ENCODE results near the gene KCNK18.
"Not testable (repeated sequence)": the region's sequence is repeated elsewhere in the genome, so short reads cannot be mapped to it uniquely, and the experiment has no call there.

Gene KCNK18

DNA sequence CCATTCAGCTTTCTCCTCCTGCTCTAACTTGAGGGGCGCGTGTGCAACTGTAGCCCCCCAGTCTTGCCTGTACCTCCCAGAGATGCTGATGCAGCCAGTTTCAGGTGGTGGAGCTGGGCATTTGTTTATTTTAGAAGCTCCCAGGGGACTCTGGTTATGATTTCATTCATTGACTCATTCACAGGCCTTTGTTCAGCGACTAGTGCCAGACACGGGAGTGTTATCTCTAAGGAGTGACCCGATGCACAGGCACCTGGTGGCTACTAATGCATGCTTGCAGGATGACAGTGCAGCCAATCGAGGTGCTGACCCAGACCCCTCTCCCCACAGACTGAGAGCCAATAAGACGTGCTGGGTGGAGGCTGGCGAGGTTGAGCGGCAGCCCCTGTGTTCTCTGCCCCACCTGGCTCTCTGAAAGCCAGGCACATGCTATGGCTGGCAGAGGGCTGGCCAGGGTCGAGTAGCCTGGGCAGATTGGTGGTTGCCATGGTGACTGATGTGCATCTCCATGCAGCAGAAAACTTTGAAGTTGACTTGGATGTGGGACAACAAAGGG, 23.9 kb downstream of the KCNK18 start:
- DNase-seq (ENCODE audit: low read depth in 2 of 2) = no peak

DNA sequence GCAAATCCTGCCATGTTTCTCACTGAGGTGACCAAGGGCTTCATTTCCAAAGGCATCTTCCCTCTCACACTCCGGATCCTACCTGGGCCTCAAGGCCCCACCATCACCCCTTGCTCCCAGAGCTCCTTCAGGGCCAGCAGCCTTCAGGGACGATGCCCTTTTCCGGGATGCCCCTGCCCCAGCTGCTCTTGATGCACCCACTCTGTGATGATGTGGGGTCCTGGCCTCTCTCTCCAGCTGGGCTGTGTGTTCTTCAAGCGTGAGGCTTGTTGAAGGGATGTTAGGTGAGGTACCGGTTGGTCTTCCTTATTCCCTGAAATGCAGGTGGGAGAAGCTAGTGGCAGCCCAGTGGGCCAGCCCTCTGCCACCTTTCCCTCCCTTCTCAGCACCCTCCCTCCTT, 25.3 kb downstream of the KCNK18 start:
- DNase-seq (ENCODE audit: low read depth in 2 of 2) = no peak

DNA sequence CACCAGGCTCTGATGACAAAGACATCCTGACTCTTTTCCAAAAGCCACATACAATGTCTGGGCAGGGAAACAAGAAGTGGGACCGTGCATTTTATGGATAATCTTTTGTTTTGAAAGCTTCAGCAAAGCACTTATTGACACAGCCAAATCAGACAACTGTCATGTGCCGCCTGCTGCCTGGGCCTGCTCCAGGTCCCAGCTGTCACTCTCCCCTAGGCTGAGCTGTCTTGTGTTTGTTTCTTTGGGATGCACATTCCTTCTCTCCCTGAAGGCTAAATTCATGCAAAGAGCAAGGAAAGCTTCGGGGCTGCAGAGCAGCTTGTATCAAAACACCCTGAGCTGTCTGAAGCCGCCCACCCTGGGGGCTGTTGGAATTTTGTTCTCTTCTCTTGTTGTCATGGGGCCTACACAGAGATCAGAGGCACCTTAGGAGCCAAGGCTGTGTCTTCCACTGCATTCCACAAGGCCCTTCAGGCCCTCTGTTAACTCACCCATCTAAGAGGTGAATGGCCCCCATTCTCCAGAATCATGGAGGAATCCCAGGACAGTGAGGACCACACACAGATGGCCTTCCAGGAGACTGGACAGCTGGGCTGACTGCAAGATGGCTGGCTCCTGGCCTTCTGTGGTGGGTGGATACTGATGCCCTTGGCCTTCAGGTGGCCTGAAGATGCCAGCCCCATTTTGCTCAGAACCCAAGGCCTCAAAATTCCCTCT, 25.8 kb downstream of the KCNK18 start:
- no peak for DNase-seq (ENCODE audit: low read depth in 2 of 2)

DNA sequence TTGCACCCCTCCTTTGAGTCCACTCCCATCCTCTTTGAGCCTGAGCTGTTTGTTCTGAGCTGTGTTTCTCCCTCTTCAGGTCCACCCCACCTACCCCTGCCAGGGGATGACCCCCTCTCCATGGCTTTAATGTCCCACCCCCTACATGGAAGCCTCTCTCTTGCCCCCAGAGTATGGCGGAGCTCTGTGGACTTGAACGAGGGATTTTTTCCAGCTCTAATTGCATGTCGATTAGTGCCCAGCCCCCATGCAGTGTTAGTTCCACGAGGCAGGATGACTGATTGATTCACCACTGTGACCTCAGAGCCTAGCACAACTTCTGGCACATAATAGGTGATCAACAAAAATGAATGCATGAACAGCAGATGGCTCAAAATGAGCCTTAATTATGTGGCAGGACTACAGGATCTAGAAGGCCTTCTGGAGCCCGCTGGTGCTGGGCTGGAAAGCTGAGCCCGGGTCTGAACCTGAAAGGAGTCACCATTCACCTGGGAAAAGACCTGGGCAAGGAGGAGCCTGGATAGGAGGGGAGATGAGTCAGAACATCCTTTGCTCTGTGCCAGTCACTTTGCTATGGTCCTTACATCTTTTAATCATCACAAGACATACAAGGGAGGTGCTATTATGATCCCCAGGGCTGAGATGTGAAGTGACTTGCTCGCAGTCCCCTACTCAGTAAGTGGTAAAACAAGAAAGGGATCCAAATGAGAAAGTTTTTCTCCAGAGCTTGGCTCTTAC, 26.6 kb downstream of the KCNK18 start:
- DNase-seq (ENCODE audit: low read depth in 2 of 2) = no peak

DNA sequence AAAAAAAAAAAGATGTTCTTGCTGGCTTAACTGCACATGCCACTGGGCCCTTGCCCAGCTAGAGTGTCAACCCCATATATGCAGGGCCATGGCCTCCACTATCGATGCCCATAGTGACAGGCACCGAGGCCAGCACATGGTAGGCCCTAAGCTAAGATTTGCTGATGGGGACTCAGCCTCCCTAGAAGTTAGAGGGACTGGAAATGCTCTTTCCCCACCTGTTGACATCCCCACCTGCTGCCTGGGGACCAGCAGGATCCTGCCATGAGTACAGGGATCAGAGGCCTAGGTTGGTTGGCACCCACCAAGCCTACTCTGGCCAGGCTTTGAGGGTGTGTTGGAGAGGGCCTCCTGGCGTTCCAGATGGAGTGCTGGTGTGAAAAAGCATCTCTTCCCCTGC, 27.6 kb downstream of the KCNK18 start:
- no peak for DNase-seq (ENCODE audit: low read depth in 2 of 2)

DNA sequence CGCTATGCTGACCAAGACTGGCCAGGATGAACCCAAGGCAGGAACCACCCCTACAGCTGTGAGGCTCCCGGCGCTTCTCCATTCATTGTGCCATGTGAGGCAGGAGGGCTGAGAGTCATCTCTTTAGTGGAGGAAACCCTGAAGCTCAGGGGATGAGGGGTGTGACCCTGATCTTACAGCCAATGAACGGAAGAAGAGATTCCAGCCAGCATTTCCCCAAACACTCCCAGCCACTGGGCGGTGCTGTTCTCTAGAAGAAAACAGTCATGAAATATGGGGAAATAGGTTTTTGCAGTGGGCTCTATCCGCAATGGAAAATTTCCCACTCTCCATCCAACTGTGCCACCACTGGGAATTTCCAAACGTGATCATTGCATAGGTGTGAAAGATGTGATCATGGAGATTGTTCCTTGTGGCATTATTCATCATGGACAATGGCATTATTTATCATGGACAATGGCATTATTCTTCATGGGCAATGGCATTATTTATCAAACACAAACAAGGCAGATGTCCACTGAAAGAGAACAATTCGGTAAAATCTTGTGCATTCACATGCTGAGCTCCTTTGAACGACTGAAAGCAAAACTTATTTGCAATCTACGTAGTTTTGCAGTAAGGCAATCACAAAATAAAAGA, 29.6 kb downstream of the KCNK18 start:
- DNase-seq (ENCODE audit: low read depth in 2 of 2) = no peak

DNA sequence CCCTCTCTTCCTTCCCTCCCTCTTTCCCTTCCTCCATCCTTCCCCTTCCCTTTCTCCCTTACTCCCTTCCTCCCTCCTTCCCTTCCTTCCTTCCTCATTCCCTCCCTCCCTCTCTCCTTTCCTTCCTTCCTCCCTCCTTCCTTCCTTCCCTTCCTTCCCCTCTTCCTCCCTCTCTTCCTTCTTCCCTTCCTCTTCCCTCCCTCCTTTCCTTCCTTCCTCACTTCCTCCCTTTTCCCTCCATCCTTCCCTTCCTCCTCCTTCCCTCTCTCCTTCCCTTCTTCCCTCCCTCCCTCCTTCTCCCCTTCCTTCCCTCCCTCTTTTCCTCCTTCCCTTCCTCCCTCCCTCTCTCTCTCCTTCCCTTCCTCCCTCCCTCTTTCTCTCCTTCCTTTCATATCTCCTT, 30.9 kb downstream of the KCNK18 start:
- no peak for DNase-seq (ENCODE audit: low read depth in 2 of 2)

DNA sequence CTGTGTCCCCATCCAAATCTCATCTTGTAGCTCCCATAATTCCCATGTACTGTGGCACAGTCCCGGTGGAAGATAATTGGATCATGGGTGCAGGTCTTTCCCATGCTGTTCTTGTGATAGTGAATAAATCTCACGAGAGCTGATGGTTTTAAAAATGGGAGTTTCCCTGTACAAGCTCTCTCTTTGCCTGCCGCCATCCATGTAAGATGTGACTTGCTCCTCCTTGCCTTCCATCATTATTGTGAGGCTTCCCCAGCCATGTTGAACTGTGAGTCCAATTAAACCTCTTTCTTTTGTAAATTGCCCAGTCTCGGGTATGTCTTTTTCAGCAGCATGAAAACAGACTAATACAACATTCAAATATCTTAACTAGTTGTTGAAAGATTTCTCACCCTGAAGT, 32.8 kb downstream of the KCNK18 start:
- DNase-seq (ENCODE audit: low read depth in 2 of 2) = not testable (repeated sequence)

DNA sequence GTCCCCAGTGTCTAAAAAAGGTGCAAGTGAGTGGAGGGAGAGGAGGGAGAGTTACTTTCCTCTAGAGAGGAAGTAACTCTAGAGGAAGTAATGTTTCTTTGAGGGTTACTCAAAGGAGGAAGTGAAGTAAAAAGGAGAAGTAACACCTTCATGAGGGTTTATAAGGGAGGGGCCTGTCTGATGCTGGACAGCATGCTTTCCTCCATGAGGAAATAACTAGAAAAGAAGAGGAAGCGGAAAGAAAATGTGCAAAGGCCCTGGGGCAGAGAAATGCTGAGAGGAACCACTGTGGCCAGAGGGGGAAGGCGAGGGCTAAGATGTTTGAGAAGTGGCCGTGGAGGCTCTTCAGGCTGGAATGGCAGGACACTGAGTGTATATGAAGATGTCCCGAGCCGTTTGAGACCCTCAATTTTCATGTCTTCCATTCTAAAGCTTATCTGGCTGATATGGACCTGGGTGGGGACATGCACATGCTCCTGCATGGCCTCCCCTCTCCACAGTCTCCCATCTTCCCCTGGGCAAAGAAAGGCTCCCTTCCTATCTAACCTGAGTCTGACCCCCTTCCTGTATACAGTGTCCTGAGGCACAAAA, 40.2 kb downstream of the KCNK18 start:
- DNase-seq (ENCODE audit: low read depth in 2 of 2) = no peak

DNA sequence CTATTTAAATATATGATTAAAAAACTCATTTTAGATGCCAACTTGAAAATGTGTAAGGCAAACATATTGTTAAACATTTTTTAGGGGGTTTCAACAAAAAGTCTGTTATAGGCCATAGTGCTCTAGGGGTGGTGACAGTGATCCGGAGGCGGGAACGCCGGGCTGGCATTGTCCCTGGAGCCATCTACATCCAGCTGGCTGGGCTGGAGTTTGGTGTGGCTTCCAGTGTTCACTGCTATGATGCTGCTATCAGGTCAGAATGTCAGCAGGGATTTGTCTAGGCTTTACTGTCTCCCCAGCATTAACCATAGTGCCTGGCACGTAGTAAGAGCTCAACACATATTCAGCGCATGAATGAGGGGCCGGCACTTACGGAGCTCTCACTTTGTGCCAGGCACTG, 41.8 kb downstream of the KCNK18 start:
- no peak for DNase-seq (ENCODE audit: low read depth in 2 of 2)

DNA sequence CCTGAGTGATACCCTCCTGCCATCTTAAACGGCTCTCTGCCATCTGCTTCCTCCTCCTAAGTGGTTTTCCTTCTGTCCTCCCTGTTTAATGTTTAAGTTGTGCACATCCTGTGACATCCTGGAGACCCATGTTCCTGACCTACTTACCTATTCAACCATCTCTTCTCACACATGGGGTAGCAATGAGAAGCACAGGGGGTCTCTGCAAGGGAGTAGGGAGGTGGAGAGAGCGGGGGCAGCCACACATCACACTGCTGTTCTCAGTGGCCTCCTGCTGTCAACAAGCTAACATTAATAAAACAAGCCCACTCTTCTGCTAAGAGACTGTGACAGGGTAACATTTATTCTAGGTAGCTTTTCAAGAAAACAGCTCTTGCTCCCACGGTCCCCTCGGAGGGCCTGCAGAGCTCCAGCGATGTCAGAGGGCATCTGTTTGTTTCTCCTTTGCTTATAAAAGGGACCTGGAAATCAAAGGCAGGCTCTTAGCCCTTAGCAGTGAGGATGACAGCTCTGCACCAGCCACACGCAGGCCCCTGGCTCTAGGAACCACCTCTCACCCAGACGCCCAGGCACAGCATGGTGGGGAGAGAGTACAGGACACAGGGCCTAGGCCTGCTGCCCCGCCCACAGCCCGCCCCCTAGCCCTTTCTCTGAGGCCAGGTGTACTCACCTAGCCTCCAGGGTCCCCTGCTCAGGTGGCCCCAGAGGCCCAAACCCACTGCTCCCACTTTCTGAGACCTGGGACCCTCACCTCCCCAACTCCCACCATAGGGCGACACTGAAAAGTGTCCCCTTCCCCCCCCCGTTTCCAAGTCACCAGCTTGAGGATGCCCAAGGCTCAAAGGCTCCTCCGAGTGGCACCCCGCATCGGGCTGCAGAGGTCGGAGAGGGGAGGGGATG, 42.7 kb downstream of the KCNK18 start:
- DNase-seq (ENCODE audit: low read depth in 2 of 2) = no peak

DNA sequence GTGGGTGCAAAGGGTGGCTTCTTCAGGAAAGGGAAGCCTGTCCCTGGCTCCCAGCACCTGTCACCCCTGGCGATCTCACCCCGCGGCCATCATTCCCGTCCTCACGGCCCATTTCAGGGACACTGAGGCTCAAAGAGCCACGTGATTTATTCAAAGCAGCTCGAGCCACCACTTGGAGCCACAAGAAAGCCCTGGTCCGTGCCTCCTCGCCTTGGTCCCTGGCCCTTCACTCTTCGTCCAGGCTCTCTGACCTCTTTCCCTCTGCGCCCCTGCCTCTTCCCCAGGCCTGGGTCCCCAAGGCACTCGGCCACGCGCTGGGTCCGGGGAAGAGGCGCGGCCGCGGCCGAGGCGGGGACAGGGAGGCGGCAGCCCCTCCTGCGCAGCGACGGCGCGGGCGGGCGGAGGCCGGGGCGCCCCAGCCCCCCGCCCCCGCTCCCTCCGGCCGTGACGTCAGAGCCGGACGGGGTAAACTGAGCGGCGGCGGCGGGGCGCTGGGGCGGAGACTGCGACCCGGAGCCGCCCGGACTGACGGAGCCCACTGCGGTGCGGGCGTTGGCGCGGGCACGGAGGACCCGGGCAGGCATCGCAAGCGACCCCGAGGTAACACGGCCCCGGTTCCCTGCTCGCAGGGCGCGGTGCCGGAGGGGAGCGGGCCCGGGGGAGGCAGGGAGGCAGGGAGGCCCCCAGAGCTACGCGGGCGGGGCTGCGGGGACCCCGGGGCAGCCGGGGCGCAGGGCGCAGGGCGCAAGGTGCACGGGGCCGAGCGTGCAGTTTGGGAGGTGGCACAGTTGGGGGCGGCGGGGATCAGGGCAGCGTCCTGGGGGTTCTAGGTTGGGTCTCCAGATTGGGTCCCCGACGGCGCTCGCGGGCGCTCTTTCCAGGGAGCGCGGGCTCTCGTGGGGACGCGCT, 43.6 kb downstream of the KCNK18 start, which contains the start of gene SLC18A2:
Gene SLC18A2, plus strand, starts transcription at position 494 of the 909 bp plus-strand sequence. CDS start 580 bp downstream, outside the sequence.
- DNase-seq (ENCODE audit: low read depth in 2 of 2) = no peak

DNA sequence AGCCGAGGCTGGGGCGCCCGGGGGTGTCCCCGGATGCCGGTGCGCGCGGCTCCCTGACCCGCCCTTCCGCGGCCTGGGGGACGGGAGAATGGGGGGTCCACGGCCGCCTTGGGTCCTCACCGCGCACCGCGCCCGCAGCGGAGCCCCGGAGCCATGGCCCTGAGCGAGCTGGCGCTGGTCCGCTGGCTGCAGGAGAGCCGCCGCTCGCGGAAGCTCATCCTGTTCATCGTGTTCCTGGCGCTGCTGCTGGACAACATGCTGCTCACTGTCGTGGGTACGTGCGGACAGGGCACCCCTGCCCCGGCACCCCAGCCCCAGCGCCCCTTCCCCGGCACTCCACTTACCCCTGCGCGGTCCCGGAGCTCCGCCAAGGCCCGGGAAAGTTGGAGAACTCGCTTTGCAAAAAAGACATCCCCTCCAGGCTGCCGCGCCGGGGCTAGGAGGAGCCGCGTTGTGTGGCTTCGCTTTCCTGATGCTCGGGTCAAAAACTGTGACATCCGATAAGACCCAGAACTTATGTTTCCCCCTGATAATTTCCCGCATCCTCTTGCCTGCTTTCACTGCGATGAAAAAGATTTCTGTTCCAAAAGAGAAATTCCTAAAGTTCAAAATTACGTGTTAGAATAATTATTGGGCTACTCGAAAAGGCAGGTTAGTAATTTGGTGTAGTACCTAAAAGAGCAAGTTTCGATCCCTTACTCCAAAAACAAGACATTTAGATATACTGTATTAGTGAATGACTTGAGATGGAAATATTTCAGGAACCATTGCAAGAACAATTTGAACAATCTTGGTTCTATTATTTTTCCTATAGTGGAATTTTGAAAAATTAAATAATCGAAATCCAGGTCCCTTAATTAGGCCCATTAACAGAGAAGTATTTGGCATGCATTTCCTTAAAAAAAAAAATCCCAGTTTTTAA, 44.5 kb downstream of the KCNK18 start:
- no peak for DNase-seq (ENCODE audit: low read depth in 2 of 2)

DNA sequence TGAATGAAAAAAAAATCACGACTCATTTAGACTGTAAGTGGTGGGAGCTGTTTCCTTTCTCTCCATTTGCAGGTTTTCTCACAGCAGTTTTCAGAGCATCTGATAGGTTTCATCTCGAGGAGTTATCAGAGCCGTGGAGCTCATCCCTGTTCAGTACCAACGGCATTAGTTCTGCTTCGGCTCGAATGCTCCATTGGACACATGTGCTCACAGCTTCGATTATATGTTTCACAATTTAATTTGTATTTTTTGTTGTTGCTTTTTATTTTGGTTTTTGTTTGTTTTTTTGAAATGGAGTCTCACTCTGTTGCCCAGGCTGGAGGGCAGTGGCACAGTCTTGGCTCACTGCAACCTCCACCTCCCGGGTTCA, 45.2 kb downstream of the KCNK18 start:
- DNase-seq (ENCODE audit: low read depth in 2 of 2) = no peak

DNA sequence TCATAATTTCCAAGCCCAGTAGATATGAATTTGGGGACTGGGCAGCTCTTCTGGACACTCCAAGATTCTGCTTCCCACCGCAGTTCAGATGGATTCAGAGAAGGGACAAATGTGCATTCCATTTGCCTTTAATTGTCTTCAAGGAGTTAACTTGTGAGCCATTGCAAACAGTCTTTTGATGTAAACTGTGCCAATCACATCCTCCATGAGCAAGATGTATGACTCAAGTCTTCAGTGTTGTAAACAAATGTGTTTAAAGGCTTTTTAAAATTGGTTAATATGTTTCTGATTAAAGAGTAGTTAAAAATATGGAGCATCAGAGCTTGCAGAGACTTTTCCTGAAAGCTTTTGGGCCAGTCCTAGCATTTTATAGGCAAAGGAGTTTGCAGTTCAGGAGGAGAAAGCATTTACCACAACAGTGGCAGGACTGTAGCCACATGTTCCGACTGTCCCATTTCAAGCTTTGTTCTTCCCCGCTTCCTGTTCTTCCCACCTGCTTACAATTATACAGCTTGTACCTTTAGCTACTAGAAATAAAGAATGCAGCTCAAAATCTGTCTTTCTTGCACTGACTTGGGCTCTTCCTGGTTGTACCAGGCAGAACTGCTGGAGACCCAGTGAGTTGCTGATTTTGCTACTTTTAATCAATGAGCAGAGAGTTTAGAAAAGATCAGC, 49.8 kb downstream of the KCNK18 start:
- no peak for DNase-seq (ENCODE audit: low read depth in 2 of 2)

DNA sequence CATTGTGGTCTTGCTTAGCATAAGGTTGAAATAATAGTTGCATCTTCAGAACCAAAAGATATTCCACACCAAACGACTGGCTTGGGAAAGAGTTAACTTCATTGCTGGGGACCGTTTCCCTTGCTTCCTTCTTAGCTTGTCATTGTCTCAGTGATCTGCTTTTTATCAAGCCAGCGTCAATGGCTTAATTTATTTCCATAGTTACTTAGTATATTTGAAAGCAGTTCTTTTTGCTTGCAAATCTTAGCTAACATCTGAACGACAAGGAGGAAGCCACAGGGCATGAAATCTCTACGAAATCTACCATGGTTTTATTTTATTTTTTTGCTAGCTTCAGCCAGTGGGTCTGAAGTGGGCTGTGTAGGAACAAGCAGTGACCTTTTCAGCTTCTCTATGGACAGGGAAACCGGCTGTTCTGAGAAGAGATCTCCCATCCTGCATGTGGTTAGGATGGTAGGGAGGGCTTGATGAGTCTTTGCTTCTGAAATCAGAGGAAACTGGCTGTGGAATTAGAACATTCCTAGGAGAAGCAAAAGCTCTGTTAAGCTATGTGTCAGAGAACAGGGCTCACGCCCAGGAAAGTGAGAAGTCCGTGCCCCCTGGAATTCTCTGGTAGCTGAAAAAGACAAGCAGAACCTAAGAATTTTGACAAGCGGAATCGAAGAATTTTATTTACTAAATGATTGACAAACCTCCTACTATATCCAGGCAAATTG, 51.6 kb downstream of the KCNK18 start:
- no peak for DNase-seq (ENCODE audit: low read depth in 2 of 2)

DNA sequence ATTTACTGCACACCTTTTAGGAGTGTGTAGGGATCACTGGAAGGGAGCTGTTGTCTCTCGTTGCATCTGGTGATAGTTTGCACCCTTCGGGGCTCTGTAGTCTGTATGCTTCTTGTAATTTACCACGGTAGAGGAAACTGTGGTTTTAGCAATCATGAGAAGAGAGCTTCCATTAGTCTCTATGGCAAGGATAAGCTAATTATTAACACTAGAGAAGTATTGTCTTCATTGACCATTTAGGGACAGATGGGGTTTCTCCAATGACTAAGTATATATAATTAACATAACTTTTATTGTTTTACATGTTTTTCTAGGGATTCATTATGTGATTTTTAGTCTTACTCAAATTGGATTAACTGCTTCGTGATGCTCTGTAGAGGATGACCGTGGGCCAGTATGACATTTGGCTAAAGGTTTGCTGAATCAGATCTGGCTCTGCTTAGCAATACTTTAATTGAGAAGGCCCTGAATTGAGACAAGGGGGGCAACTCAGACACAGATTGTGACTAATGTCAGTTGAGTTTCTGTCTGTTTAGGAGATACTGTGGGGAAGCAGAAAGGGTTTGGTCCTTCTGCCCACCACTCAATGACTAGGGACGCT, 52.3 kb downstream of the KCNK18 start:
- no peak for DNase-seq (ENCODE audit: low read depth in 2 of 2)
